GM23338 (cell line): ENCODE data around the gene PRMT9. TPM values are rescaled to one million over a fixed set of nuclear protein-coding genes. Genes with fewer than 3 reads are reported as not detected.

ENCODE experiments used
- ATAC-seq: fragments of 200-7000 bp; cut with Tn5 transposase; 3 replicates; pipeline ENCODE4 v1.9.1; 2020
- DNase-seq: peaks from one replicate; pipeline ENCODE4 v3.0.0-alpha.2; 2015; ENCODE audit warnings: low spot score
- H2AFZ ChIP-seq: fragments of 200-600 bp; sonication (generic); 2 replicates; pipeline ENCODE4 v1.8.0; 2016; ENCODE audit warnings: antibody characterized with exemption, mild to moderate bottlenecking, moderate library complexity
- H3F3A ChIP-seq: fragments of 200-600 bp; sonication (generic); replicated peaks from 2 replicates; pipeline ENCODE4 v1.8.0; 2017; ENCODE audit warnings: antibody characterized with exemption, mixed run types, low read depth
- H3K27ac ChIP-seq: fragments of 200-600 bp; sonication (generic); 2 replicates; pipeline ENCODE4 v1.6.1; 2016; ENCODE audit warnings: low read depth
- H3K27me3 ChIP-seq: fragments of 200-600 bp; sonication (generic); 2 replicates; pipeline ENCODE4 v1.8.0; 2016; ENCODE audit warnings: mild to moderate bottlenecking, mixed run types, moderate library complexity; ENCODE audit not compliant: insufficient read depth
- H3K36me3 ChIP-seq: fragments of 200-600 bp; sonication (generic); 2 replicates; pipeline ENCODE4 v1.8.0; 2016; ENCODE audit warnings: mild to moderate bottlenecking; ENCODE audit not compliant: insufficient read depth
- H3K4me1 ChIP-seq: fragments of 200-600 bp; sonication (generic); 2 replicates; pipeline ENCODE4 v1.8.0; 2016; ENCODE audit warnings: mild to moderate bottlenecking, moderate library complexity; ENCODE audit not compliant: insufficient read depth
- H3K4me2 ChIP-seq: fragments of 200-600 bp; sonication (generic); 2 replicates; pipeline ENCODE4 v1.7.1; 2017; ENCODE audit warnings: mixed run types
- H3K4me3 ChIP-seq: fragments of 200-600 bp; sonication (generic); 2 replicates; pipeline ENCODE4 v1.6.1; 2016; ENCODE audit warnings: mixed run types
- H3K79me2 ChIP-seq: fragments of 200-600 bp; sonication (generic); replicated peaks from 2 replicates; pipeline ENCODE4 v1.8.0; 2017; ENCODE audit warnings: mild to moderate bottlenecking; ENCODE audit not compliant: insufficient read depth
- H3K9me2 ChIP-seq: fragments of 200-600 bp; sonication (generic); 2 replicates; pipeline ENCODE4 v1.8.0; 2017; ENCODE audit not compliant: insufficient read depth
- H4K20me1 ChIP-seq: fragments of 200-600 bp; sonication (generic); replicated peaks from 2 replicates; pipeline ENCODE4 v1.8.0; 2017; ENCODE audit warnings: mild to moderate bottlenecking; ENCODE audit not compliant: insufficient read depth
- H3K27ac Mint-ChIP-seq: 2 replicates; pipeline ENCODE4 v1.8.0; 2020; ENCODE audit warnings: inconsistent platforms, mild to moderate bottlenecking, moderate library complexity, mixed read lengths
- H3K27me3 Mint-ChIP-seq: 3 replicates; pipeline ENCODE4 v1.8.0; 2022; ENCODE audit warnings: low read depth, mild to moderate bottlenecking, moderate library complexity, mixed read lengths, inconsistent platforms; ENCODE audit not compliant: insufficient read depth, poor library complexity
- H3K36me3 Mint-ChIP-seq: 3 replicates; pipeline ENCODE4 v1.8.0; 2021; ENCODE audit warnings: low read depth, mild to moderate bottlenecking, inconsistent platforms, moderate library complexity, mixed read lengths
- H3K4me1 Mint-ChIP-seq: 3 replicates; pipeline ENCODE4 v1.8.0; 2020; ENCODE audit warnings: mild to moderate bottlenecking, inconsistent platforms, mixed read lengths
- H3K4me3 Mint-ChIP-seq: 3 replicates; pipeline ENCODE4 v1.8.0; 2021; ENCODE audit warnings: moderate library complexity, mild to moderate bottlenecking, inconsistent platforms, mixed read lengths
- H3K9me3 Mint-ChIP-seq: 3 replicates; pipeline ENCODE4 v1.8.0; 2020; ENCODE audit warnings: moderate library complexity, mild to moderate bottlenecking, inconsistent platforms, mixed read lengths
- CTCF ChIP-seq, 2 experiments: fragments of 200-600 bp in 1 of 2; sonication (generic) in 1 of 2; conservative IDR thresholded peaks; 2 replicates each; pipeline versions ENCODE4 v1.5.1 to v1.6.1; 2016 to 2017; ENCODE audit warnings: antibody characterized with exemption in 2 of 2, low read depth in 2 of 2, mild to moderate bottlenecking in 2 of 2, moderate library complexity in 1 of 2
- ETS1 ChIP-seq: IDR thresholded peaks from 2 replicates; pipeline ENCODE4 v1.6.1; 2016; ENCODE audit warnings: antibody characterized with exemption
- EZH2phosphoT487 ChIP-seq: fragments of 200-600 bp; sonication (generic); IDR thresholded peaks from one replicate; pipeline ENCODE4 v1.8.1; 2018; ENCODE audit warnings: antibody characterized with exemption; ENCODE audit not compliant: unreplicated experiment
- POLR2AphosphoS5 ChIP-seq: IDR thresholded peaks from 2 replicates; pipeline ENCODE4 v1.6.1; 2016; ENCODE audit warnings: antibody characterized with exemption, low read depth
- REST ChIP-seq: IDR thresholded peaks from one replicate; pipeline ENCODE4 v1.6.1; 2018; ENCODE audit warnings: antibody characterized with exemption; ENCODE audit not compliant: unreplicated experiment
- ZNF114 ChIP-seq: fragments of 250-450 bp; sonication (Bioruptor Pico); IDR thresholded peaks from 2 replicates; pipeline ENCODE4 v1.5.0; 2020; ENCODE audit warnings: mild to moderate bottlenecking, moderate library complexity
- polyA plus RNA-seq: library from polyadenylated mRNA; unstranded; fragments of >200 nt; fragmentation: Nextera tagmentation; extraction: Ambion mirVana; gene quantifications from 2 replicates; pipeline ENCODE4 v1.2.1, GENCODE V29; 2016
- total RNA-seq: library from RNA; depleted of rRNA; stranded (reverse); fragments of >200 nt; shearing (Covaris generic); gene quantifications from 2 replicates; pipeline ENCODE4 v1.2.3, GENCODE V29; 2014
- TF ChIP-seq, protein P1 (sequence below): fragments of 250-450 bp; sonication (Bioruptor Pico); IDR thresholded peaks from 2 replicates; pipeline ENCODE4 v1.5.0; 2020; ENCODE audit warnings: mild to moderate bottlenecking, moderate library complexity

The PRMT9 gene
- total and polyA plus RNA-seq, 2 experiments from 2014 or later, result 7.6 to 11.2 TPM

GRCh38 chr4:147594578-147594977 is 89.4 kb downstream of the PRMT9 start:
- Mint-ChIP-seq H3K4me1 (peaks cover 19% of the 10 kb centered on the region), H3K36me3 (no peaks in the 10 kb centered on the region), H3K27ac (no peak overlapping the region)

More at GRCh38 chr4:147594578-147594977, 89.4 kb downstream of the PRMT9 start:
- DNase-seq (no peak), ATAC-seq (no peak)
- no peak overlapping the region for H2AFZ ChIP-seq
- TF ChIP-seq CTCF (conservative IDR thresholded peaks at IDR 0.05; ENCODE audit: low read depth in 2 of 2) (no peak), ZNF114 (CRISPR knock-in tag) (no peak), EZH2phosphoT487 (no peak), ETS1 (no peak), POLR2AphosphoS5 (no peak), REST (no peak)
- TF ChIP-seq, protein P1, sequence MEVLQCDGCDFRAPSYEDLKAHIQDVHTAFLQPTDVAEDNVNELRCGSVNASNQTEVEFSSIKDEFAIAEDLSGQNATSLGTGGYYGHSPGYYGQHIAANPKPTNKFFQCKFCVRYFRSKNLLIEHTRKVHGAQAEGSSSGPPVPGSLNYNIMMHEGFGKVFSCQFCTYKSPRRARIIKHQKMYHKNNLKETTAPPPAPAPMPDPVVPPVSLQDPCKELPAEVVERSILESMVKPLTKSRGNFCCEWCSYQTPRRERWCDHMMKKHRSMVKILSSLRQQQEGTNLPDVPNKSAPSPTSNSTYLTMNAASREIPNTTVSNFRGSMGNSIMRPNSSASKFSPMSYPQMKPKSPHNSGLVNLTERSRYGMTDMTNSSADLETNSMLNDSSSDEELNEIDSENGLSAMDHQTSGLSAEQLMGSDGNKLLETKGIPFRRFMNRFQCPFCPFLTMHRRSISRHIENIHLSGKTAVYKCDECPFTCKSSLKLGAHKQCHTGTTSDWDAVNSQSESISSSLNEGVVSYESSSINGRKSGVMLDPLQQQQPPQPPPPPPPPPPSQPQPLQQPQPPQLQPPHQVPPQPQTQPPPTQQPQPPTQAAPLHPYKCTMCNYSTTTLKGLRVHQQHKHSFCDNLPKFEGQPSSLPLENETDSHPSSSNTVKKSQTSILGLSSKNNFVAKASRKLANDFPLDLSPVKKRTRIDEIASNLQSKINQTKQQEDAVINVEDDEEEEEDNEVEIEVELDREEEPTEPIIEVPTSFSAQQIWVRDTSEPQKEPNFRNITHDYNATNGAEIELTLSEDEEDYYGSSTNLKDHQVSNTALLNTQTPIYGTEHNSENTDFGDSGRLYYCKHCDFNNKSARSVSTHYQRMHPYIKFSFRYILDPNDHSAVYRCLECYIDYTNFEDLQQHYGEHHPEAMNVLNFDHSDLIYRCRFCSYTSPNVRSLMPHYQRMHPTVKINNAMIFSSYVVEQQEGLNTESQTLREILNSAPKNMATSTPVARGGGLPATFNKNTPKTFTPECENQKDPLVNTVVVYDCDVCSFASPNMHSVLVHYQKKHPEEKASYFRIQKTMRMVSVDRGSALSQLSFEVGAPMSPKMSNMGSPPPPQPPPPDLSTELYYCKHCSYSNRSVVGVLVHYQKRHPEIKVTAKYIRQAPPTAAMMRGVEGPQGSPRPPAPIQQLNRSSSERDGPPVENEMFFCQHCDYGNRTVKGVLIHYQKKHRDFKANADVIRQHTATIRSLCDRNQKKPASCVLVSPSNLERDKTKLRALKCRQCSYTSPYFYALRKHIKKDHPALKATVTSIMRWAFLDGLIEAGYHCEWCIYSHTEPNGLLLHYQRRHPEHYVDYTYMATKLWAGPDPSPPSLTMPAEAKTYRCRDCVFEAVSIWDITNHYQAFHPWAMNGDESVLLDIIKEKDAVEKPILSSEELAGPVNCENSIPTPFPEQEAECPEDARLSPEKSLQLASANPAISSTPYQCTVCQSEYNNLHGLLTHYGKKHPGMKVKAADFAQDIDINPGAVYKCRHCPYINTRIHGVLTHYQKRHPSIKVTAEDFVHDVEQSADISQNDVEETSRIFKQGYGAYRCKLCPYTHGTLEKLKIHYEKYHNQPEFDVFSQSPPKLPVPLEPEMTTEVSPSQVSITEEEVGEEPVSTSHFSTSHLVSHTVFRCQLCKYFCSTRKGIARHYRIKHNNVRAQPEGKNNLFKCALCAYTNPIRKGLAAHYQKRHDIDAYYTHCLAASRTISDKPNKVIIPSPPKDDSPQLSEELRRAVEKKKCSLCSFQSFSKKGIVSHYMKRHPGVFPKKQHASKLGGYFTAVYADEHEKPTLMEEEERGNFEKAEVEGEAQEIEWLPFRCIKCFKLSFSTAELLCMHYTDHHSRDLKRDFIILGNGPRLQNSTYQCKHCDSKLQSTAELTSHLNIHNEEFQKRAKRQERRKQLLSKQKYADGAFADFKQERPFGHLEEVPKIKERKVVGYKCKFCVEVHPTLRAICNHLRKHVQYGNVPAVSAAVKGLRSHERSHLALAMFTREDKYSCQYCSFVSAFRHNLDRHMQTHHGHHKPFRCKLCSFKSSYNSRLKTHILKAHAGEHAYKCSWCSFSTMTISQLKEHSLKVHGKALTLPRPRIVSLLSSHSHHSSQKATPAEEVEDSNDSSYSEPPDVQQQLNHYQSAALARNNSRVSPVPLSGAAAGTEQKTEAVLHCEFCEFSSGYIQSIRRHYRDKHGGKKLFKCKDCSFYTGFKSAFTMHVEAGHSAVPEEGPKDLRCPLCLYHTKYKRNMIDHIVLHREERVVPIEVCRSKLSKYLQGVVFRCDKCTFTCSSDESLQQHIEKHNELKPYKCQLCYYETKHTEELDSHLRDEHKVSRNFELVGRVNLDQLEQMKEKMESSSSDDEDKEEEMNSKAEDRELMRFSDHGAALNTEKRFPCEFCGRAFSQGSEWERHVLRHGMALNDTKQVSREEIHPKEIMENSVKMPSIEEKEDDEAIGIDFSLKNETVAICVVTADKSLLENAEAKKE (CRISPR knock-in tag), result no peak
- H3K9me2 ChIP-seq, result 0 out of 2 replicates have a peak, but pooled peaks cover 1% of the 10 kb centered on the region
- H3K27me3 ChIP-seq, result no peaks in the 10 kb centered on the region
- H4K20me1 ChIP-seq, result no peaks in the 10 kb centered on the region
- no peaks in the 10 kb centered on the region for H3K79me2 ChIP-seq
- H3K4me3 Mint-ChIP-seq, result no peak overlapping the region
- no peaks in the 10 kb centered on the region for H3K27me3 Mint-ChIP-seq
- H3K4me2 ChIP-seq, result no peak overlapping the region
- H3K27ac ChIP-seq, result no peak overlapping the region
- H3F3A ChIP-seq, result no peaks in the 10 kb centered on the region
- no peaks in the 10 kb centered on the region for H3K36me3 ChIP-seq
- peaks cover 3% of the 10 kb centered on the region; the same call in 1 of the 2 replicates for H3K4me1 ChIP-seq
- no peaks in the 10 kb centered on the region; the same call in 2 of the 3 replicates for H3K9me3 Mint-ChIP-seq
- H3K4me3 ChIP-seq, result no peak overlapping the region
